K562 (cell line): ENCODE data around the gene EFS. TPM values are rescaled to one million over a fixed set of nuclear protein-coding genes. Genes with fewer than 3 reads are reported as not detected.

Experiments used
- GTF2A2 ChIP-seq: IDR thresholded peaks from 2 replicates; pipeline ENCODE4 v1.6.1; 2016; ENCODE audit warnings: mild to moderate bottlenecking, missing genetic modification characterization, missing compliant biosample characterization
- GTF2E2 ChIP-seq: fragments of 200-800 bp; sonication (Bioruptor generic); IDR thresholded peaks from 2 replicates; pipeline ENCODE4 v1.6.1; 2016; ENCODE audit warnings: missing genetic modification characterization, missing compliant biosample characterization
- HCFC1 ChIP-seq: IDR thresholded peaks from 2 replicates; pipeline ENCODE4 v1.6.1; 2012; ENCODE audit warnings: low read depth, low read length, improper control_type of control experiment
- TEAD2 ChIP-seq: fragments of 450-650 bp; IDR thresholded peaks from 2 replicates; pipeline ENCODE4 v1.6.1; 2016; ENCODE audit warnings: missing genetic modification characterization, control low read depth, missing compliant biosample characterization
- YY1 ChIP-seq, 3 experiments: IDR thresholded peaks; 2 replicates each; pipeline ENCODE4 v1.6.1; 2011; ENCODE audit warnings: low read length in 2 of 3, mild to moderate bottlenecking in 2 of 3, moderate library complexity in 2 of 3, borderline replicate concordance in 1 of 3, control low read depth in 1 of 3, low read depth in 1 of 3; ENCODE audit not compliant: insufficient read depth in 3 of 3, insufficient replicate concordance in 2 of 3, control insufficient read depth in 1 of 3, insufficient read length in 1 of 3; ENCODE audit errors: extremely low read depth in 1 of 3
- ZNF263 ChIP-seq: sonication (generic); formaldehyde crosslinking; IDR thresholded peaks from 2 replicates; pipeline ENCODE4 v1.8.0; 2022; ENCODE audit warnings: mild to moderate bottlenecking, missing genetic modification reagents, borderline replicate concordance
- ZNF589 ChIP-seq: fragments of 200-800 bp; sonication (Bioruptor generic); IDR thresholded peaks from 2 replicates; pipeline ENCODE4 v1.6.1; 2016; ENCODE audit warnings: low read depth, missing genetic modification characterization, missing compliant biosample characterization
- polyA plus RNA-seq, 8 experiments: library from polyadenylated mRNA; depleted of rRNA in 4 of 8; stranded (reverse) in 5 of 8; unstranded in 3 of 8; fragments of >200 nt; fragmentation: Nextera tagmentation in 2 of 8; fragmentation: Illumina TruSeq in 1 of 8; extraction: Ambion mirVana in 2 of 8; extraction: Trizol in 1 of 8; gene quantifications; 2 replicates each; pipeline versions ENCODE4 v1.2.1 to v1.2.3, GENCODE V29; 2011 to 2014; ENCODE audit warnings: inconsistent platforms in 1 of 8, missing spikeins in 1 of 8
- total RNA-seq, 7 experiments: library from RNA; depleted of rRNA in 6 of 7; stranded (reverse); fragments of >200 nt in 6 of 7; fragmentation: Illumina TruSeq in 2 of 7; extraction: Trizol in 2 of 7; gene quantifications; 2 replicates each; pipeline versions ENCODE4 v1.2.1 to v1.2.3, GENCODE V29; 2011 to 2021; ENCODE audit warnings: low replicate concordance in 1 of 7
- TF ChIP-seq, protein P1 (sequence below), 2 experiments: fragments of 450-650 bp; IDR thresholded peaks; 2 replicates each; pipeline ENCODE4 v1.6.1; 2018; ENCODE audit warnings: mild to moderate bottlenecking in 2 of 2, low read depth in 1 of 2; ENCODE audit not compliant: partially characterized antibody in 2 of 2
- TF ChIP-seq, protein P2 (sequence below): fragments of 450-650 bp; IDR thresholded peaks from 2 replicates; pipeline ENCODE4 v1.6.1; 2016; ENCODE audit warnings: mild to moderate bottlenecking, moderate library complexity

EFS gene
- total and polyA plus RNA-seq, 9 of the 15 experiments (the other 6 are each of a cell fraction or from before 2014, with no cell fraction given), result 0.01 to 0.03 TPM; not detected in 7

- no peak for TF ChIP-seq HCFC1
- TF ChIP-seq, protein P1, sequence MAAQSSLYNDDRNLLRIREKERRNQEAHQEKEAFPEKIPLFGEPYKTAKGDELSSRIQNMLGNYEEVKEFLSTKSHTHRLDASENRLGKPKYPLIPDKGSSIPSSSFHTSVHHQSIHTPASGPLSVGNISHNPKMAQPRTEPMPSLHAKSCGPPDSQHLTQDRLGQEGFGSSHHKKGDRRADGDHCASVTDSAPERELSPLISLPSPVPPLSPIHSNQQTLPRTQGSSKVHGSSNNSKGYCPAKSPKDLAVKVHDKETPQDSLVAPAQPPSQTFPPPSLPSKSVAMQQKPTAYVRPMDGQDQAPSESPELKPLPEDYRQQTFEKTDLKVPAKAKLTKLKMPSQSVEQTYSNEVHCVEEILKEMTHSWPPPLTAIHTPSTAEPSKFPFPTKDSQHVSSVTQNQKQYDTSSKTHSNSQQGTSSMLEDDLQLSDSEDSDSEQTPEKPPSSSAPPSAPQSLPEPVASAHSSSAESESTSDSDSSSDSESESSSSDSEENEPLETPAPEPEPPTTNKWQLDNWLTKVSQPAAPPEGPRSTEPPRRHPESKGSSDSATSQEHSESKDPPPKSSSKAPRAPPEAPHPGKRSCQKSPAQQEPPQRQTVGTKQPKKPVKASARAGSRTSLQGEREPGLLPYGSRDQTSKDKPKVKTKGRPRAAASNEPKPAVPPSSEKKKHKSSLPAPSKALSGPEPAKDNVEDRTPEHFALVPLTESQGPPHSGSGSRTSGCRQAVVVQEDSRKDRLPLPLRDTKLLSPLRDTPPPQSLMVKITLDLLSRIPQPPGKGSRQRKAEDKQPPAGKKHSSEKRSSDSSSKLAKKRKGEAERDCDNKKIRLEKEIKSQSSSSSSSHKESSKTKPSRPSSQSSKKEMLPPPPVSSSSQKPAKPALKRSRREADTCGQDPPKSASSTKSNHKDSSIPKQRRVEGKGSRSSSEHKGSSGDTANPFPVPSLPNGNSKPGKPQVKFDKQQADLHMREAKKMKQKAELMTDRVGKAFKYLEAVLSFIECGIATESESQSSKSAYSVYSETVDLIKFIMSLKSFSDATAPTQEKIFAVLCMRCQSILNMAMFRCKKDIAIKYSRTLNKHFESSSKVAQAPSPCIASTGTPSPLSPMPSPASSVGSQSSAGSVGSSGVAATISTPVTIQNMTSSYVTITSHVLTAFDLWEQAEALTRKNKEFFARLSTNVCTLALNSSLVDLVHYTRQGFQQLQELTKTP (IDR thresholded peaks at IDR 0.05; ENCODE audit: low read depth in 1 of 2, partially characterized antibody in 2 of 2), result peak in 1 of 2 experiments; percentile 16
- TF ChIP-seq ZNF589 (CRISPR knock-in tag), result no peak
- TF ChIP-seq ZNF263 (CRISPR knock-in tag), result peak; percentile 46; the same call in 1 of the 2 replicates
- TF ChIP-seq GTF2E2 (tag), result peak; percentile 90; the same call in 1 of the 2 replicates
- no peak for TF ChIP-seq TEAD2 (tag)
- TF ChIP-seq, protein P2, sequence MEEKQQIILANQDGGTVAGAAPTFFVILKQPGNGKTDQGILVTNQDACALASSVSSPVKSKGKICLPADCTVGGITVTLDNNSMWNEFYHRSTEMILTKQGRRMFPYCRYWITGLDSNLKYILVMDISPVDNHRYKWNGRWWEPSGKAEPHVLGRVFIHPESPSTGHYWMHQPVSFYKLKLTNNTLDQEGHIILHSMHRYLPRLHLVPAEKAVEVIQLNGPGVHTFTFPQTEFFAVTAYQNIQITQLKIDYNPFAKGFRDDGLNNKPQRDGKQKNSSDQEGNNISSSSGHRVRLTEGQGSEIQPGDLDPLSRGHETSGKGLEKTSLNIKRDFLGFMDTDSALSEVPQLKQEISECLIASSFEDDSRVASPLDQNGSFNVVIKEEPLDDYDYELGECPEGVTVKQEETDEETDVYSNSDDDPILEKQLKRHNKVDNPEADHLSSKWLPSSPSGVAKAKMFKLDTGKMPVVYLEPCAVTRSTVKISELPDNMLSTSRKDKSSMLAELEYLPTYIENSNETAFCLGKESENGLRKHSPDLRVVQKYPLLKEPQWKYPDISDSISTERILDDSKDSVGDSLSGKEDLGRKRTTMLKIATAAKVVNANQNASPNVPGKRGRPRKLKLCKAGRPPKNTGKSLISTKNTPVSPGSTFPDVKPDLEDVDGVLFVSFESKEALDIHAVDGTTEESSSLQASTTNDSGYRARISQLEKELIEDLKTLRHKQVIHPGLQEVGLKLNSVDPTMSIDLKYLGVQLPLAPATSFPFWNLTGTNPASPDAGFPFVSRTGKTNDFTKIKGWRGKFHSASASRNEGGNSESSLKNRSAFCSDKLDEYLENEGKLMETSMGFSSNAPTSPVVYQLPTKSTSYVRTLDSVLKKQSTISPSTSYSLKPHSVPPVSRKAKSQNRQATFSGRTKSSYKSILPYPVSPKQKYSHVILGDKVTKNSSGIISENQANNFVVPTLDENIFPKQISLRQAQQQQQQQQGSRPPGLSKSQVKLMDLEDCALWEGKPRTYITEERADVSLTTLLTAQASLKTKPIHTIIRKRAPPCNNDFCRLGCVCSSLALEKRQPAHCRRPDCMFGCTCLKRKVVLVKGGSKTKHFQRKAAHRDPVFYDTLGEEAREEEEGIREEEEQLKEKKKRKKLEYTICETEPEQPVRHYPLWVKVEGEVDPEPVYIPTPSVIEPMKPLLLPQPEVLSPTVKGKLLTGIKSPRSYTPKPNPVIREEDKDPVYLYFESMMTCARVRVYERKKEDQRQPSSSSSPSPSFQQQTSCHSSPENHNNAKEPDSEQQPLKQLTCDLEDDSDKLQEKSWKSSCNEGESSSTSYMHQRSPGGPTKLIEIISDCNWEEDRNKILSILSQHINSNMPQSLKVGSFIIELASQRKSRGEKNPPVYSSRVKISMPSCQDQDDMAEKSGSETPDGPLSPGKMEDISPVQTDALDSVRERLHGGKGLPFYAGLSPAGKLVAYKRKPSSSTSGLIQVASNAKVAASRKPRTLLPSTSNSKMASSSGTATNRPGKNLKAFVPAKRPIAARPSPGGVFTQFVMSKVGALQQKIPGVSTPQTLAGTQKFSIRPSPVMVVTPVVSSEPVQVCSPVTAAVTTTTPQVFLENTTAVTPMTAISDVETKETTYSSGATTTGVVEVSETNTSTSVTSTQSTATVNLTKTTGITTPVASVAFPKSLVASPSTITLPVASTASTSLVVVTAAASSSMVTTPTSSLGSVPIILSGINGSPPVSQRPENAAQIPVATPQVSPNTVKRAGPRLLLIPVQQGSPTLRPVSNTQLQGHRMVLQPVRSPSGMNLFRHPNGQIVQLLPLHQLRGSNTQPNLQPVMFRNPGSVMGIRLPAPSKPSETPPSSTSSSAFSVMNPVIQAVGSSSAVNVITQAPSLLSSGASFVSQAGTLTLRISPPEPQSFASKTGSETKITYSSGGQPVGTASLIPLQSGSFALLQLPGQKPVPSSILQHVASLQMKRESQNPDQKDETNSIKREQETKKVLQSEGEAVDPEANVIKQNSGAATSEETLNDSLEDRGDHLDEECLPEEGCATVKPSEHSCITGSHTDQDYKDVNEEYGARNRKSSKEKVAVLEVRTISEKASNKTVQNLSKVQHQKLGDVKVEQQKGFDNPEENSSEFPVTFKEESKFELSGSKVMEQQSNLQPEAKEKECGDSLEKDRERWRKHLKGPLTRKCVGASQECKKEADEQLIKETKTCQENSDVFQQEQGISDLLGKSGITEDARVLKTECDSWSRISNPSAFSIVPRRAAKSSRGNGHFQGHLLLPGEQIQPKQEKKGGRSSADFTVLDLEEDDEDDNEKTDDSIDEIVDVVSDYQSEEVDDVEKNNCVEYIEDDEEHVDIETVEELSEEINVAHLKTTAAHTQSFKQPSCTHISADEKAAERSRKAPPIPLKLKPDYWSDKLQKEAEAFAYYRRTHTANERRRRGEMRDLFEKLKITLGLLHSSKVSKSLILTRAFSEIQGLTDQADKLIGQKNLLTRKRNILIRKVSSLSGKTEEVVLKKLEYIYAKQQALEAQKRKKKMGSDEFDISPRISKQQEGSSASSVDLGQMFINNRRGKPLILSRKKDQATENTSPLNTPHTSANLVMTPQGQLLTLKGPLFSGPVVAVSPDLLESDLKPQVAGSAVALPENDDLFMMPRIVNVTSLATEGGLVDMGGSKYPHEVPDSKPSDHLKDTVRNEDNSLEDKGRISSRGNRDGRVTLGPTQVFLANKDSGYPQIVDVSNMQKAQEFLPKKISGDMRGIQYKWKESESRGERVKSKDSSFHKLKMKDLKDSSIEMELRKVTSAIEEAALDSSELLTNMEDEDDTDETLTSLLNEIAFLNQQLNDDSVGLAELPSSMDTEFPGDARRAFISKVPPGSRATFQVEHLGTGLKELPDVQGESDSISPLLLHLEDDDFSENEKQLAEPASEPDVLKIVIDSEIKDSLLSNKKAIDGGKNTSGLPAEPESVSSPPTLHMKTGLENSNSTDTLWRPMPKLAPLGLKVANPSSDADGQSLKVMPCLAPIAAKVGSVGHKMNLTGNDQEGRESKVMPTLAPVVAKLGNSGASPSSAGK, result no peak
- TF ChIP-seq YY1 (IDR thresholded peaks at IDR 0.05; ENCODE audit: borderline replicate concordance in 1 of 3, control insufficient read depth in 1 of 3, extremely low read depth in 1 of 3, insufficient read depth in 3 of 3, insufficient read length in 1 of 3, insufficient replicate concordance in 2 of 3, low read depth in 1 of 3, low read length in 2 of 3), result peak in 2 of 3 experiments; percentile 13 to 59
- TF ChIP-seq GTF2A2, result peak; percentile 50; the same call in 1 of the 2 replicates
Observed at GRCh38 chr14:23321572-23322547, 43.1 kb downstream of the EFS start (continued).
